K562 (cell line): ENCODE measurements around the gene CABLES1. TPM values are rescaled to one million over a fixed set of nuclear protein-coding genes. Genes with fewer than 3 reads are reported as not detected.

Source experiments
- ATAC-seq: fragments of 200-7000 bp; cut with Tn5 transposase; 3 replicates; pipeline ENCODE4 v1.9.1; 2020; ENCODE audit warnings: moderate library complexity
- BruUV-seq: library from RNA; stranded (reverse); fragments of 400-500 nt; replicated peaks from 2 replicates; lab custom pipeline; 2021; lab: Mats Ljungman, UMichigan
- CTCF ChIA-PET: fragments of 300-600 bp; formaldehyde crosslinking; extraction: SDS; loops from one replicate; lab custom pipeline; 2021; ENCODE audit warnings: low intra/inter-chr PET ratio; lab: Yijun Ruan, JAX
- POLR2A ChIA-PET: fragments of 300-600, 350-650 bp; sonication (Branson Sonifier 250); formaldehyde crosslinking; extraction: SDS; loops from one replicate; lab custom pipeline; 2021; ENCODE audit warnings: antibody characterized with exemption, inconsistent platforms; lab: Yijun Ruan, JAX
- DNase-seq, 4 experiments: peaks; one replicate each; pipeline versions ENCODE4 v3.0.0 to v3.0.0-alpha.2; 2011 to 2018; ENCODE audit warnings: low spot score in 3 of 4, mixed read lengths in 3 of 4; ENCODE audit errors: extremely low read depth in 1 of 4
- FAIRE-seq: peaks from 2 replicates; lab custom pipeline; 2011; peaks lifted over from hg19 to GRCh38; lab: Jason Lieb, UNC
- H2AFZ ChIP-seq: 2 replicates; pipeline ENCODE4 v1.6.0; 2011; ENCODE audit warnings: low read depth, low read length, control low read depth, inconsistent platforms
- H3K27ac ChIP-seq: fragments of 200-600 bp; 3 replicates; pipeline ENCODE4 v1.8.0; 2011; ENCODE audit warnings: low read depth, mild to moderate bottlenecking, control low read depth, inconsistent platforms, low read length, moderate library complexity, mixed read lengths; ENCODE audit errors: extremely low read depth
- H3K27me3 ChIP-seq, 2 experiments: fragments of 300-600 bp in 1 of 2; 2 replicates in 1 of 2; 3 replicates in 1 of 2; pipeline versions ENCODE4 v1.6.0 to v1.8.0; 2011; ENCODE audit warnings: inconsistent platforms in 2 of 2, low read length in 2 of 2, mild to moderate bottlenecking in 1 of 2, mixed read lengths in 1 of 2, moderate library complexity in 1 of 2; ENCODE audit not compliant: control insufficient read depth in 2 of 2, insufficient read depth in 2 of 2
- H3K36me3 ChIP-seq: fragments of 300-600 bp; 3 replicates; pipeline ENCODE4 v1.8.0; 2011; ENCODE audit warnings: mild to moderate bottlenecking, low read length, inconsistent platforms; ENCODE audit not compliant: control insufficient read depth, insufficient read depth
- H3K4me1 ChIP-seq, 2 experiments: fragments of 200-600 bp in 1 of 2; replicated peaks in 1 of 2; 2 replicates in 1 of 2; 3 replicates in 1 of 2; pipeline versions ENCODE4 v1.5.1 to v1.8.0; 2011; ENCODE audit warnings: inconsistent platforms in 2 of 2, low read length in 2 of 2, mild to moderate bottlenecking in 1 of 2, mixed read lengths in 1 of 2, moderate library complexity in 1 of 2; ENCODE audit not compliant: control insufficient read depth in 2 of 2, insufficient read depth in 2 of 2
- H3K4me2 ChIP-seq: 2 replicates; pipeline ENCODE4 v1.6.1; 2011; ENCODE audit warnings: low read length, control low read depth, inconsistent platforms, mixed read lengths; ENCODE audit not compliant: insufficient read depth
- H3K4me3 ChIP-seq: fragments of 200-600 bp; sonication (generic), shearing (Covaris generic); 2 replicates; pipeline ENCODE4 v1.5.1; 2016; ENCODE audit warnings: control low read depth, inconsistent platforms
- H3K79me2 ChIP-seq: fragments of 200-600 bp; 3 replicates; pipeline ENCODE4 v1.8.0; 2011; ENCODE audit warnings: low read length, inconsistent platforms; ENCODE audit not compliant: control insufficient read depth, insufficient read depth
- H3K9ac ChIP-seq, 2 experiments: 2 replicates each; pipeline versions ENCODE4 v1.6.0 to v1.6.1; 2011; ENCODE audit warnings: low read depth in 2 of 2, low read length in 2 of 2, control low read depth in 1 of 2, inconsistent platforms in 1 of 2, mild to moderate bottlenecking in 1 of 2, mixed read lengths in 1 of 2; ENCODE audit not compliant: insufficient read depth in 1 of 2
- H3K9me1 ChIP-seq: one replicate; pipeline ENCODE4 v1.6.0; 2011; ENCODE audit warnings: inconsistent platforms, mild to moderate bottlenecking, low read length, moderate library complexity; ENCODE audit not compliant: control insufficient read depth, insufficient read depth
- H3K9me3 ChIP-seq: replicated peaks from 2 replicates; pipeline ENCODE4 v1.5.1; 2011; ENCODE audit warnings: low read depth, low read length, inconsistent platforms; ENCODE audit not compliant: control insufficient read depth, insufficient read depth
- H4K20me1 ChIP-seq: replicated peaks from 2 replicates; pipeline ENCODE4 v1.6.1; 2011; ENCODE audit warnings: low read length, inconsistent platforms, mixed read lengths; ENCODE audit not compliant: control insufficient read depth, insufficient read depth
- DEAF1 ChIP-seq: fragments of 450-650 bp; formaldehyde crosslinking; IDR thresholded peaks from 2 replicates; pipeline ENCODE4 v1.4.0; 2020; ENCODE audit warnings: mild to moderate bottlenecking, moderate library complexity
- DLX4 ChIP-seq: fragments of 250-450 bp; sonication (Bioruptor Pico); IDR thresholded peaks from 2 replicates; pipeline ENCODE4 v1.6.1; 2021; ENCODE audit warnings: mild to moderate bottlenecking
- FOXM1 ChIP-seq, 2 experiments: fragments of 450-650 bp in 1 of 2; sonication (generic) in 1 of 2; formaldehyde crosslinking in 1 of 2; IDR thresholded peaks; 2 replicates each; pipeline versions ENCODE4 v1.6.1 to v1.9.0; 2017 to 2022; ENCODE audit warnings: low read depth in 2 of 2, mild to moderate bottlenecking in 2 of 2, missing genetic modification reagents in 1 of 2, moderate library complexity in 1 of 2
- IFI16 ChIP-seq: fragments of 250-450 bp; sonication (Bioruptor Pico); IDR thresholded peaks from 2 replicates; pipeline ENCODE4 v2.1.2; 2022; ENCODE audit warnings: mild to moderate bottlenecking, inconsistent platforms
- SREBF2 ChIP-seq: sonication (generic); formaldehyde crosslinking; IDR thresholded peaks from 2 replicates; pipeline ENCODE4 v1.4.0; 2020; ENCODE audit warnings: mild to moderate bottlenecking, missing genetic modification reagents
- ZNF311 ChIP-seq: fragments of 250-450 bp; sonication (Bioruptor Pico); IDR thresholded peaks from 2 replicates; pipeline ENCODE4 v1.4.0; 2020; ENCODE audit warnings: mild to moderate bottlenecking, moderate library complexity
- ZNF384 ChIP-seq: IDR thresholded peaks from 2 replicates; pipeline ENCODE4 v1.6.1; 2012; ENCODE audit warnings: low read depth, low read length, improper control_type of control experiment
- ZNF707 ChIP-seq: fragments of 250-450 bp; sonication (Bioruptor Pico); conservative IDR thresholded peaks from 2 replicates; pipeline ENCODE4 v1.8.0; 2022; ENCODE audit warnings: inconsistent platforms, mild to moderate bottlenecking, moderate library complexity
- ZNF740 ChIP-seq, 3 experiments: fragments of 200-800 bp in 1 of 3; sonication (Bioruptor generic) in 1 of 3; sonication (generic) in 1 of 3; formaldehyde crosslinking in 1 of 3; IDR thresholded peaks; 2 replicates each; pipeline versions ENCODE4 v1.6.1 to v1.8.0; 2016 to 2022; ENCODE audit warnings: mild to moderate bottlenecking in 2 of 3, missing compliant biosample characterization in 2 of 3, missing genetic modification characterization in 2 of 3, missing genetic modification reagents in 1 of 3
- WGBS: fragments of 100-300 bp; shearing (Covaris generic); methylation state at CpG from one replicate; pipeline ENCODE4 v1.1.6; 2016; ENCODE audit warnings: low coverage, mixed read lengths; ENCODE audit not compliant: insufficient coverage; ENCODE audit errors: missing lambda C conversion rate; 5-methylcytosine and 5-hydroxymethylcytosine counted together
- in situ Hi-C: fragments of 300-500 bp; cut with MboI; formaldehyde crosslinking; loops from 4 replicates; pipeline ENCODE4 v1.15.0; 2018; ENCODE audit warnings: inconsistent platforms, mixed read lengths
- intact Hi-C: fragments of 100-400 bp; cut with micrococcal nuclease; formaldehyde crosslinking; loops from 2 replicates; pipeline ENCODE4 v1.14.2; 2022
- polyA plus RNA-seq, 8 experiments: library from polyadenylated mRNA; depleted of rRNA in 4 of 8; stranded (reverse) in 5 of 8; unstranded in 3 of 8; fragments of >200 nt; fragmentation: Nextera tagmentation in 2 of 8; fragmentation: Illumina TruSeq in 1 of 8; extraction: Ambion mirVana in 2 of 8; extraction: Trizol in 1 of 8; gene quantifications; 2 replicates each; pipeline versions ENCODE4 v1.2.1 to v1.2.3, GENCODE V29; 2011 to 2014; ENCODE audit warnings: inconsistent platforms in 1 of 8, missing spikeins in 1 of 8
- total RNA-seq, 7 experiments: library from RNA; depleted of rRNA in 6 of 7; stranded (reverse); fragments of >200 nt in 6 of 7; fragmentation: Illumina TruSeq in 2 of 7; extraction: Trizol in 2 of 7; gene quantifications; 2 replicates each; pipeline versions ENCODE4 v1.2.1 to v1.2.3, GENCODE V29; 2011 to 2021; ENCODE audit warnings: low replicate concordance in 1 of 7

The CABLES1 gene
- total and polyA plus RNA-seq, 9 of the 15 experiments (the other 6 are each of a cell fraction or from before 2014, with no cell fraction given) = 0.04 to 0.10 (median 0.06) TPM; not detected in 3

GRCh38 chr18:23149570-23149969, 14.3 kb downstream of the CABLES1 start:
- CTCF ChIA-PET = no interaction called here
- DNase-seq (no peak), FAIRE-seq (no peak), ATAC-seq (no peak)
- no peaks in the 10 kb centered on the region for H3K36me3 ChIP-seq
- H3K27ac ChIP-seq = no peak overlapping the region
- POLR2A ChIA-PET = no interaction called here
- WGBS = 2% methylated on average over 10 of the region's 10 CpGs
- H4K20me1 ChIP-seq = 0 out of 2 replicates have a peak, but pooled peaks cover 7% of the 10 kb centered on the region
- H3K4me1 ChIP-seq = no peaks in the 10 kb centered on the region
- H3K9me3 ChIP-seq = no peaks in the 10 kb centered on the region; the same call in 1 of the 2 replicates
- in situ Hi-C loops = no loop called here
- no peak overlapping the region for H3K9ac ChIP-seq
- H3K9me1 ChIP-seq = no peaks in the 10 kb centered on the region
- BruUV-seq = no TSS peak
- no peaks in the 10 kb centered on the region for H3K79me2 ChIP-seq
- H3K4me2 ChIP-seq = no peak overlapping the region
- TF ChIP-seq DLX4 (CRISPR knock-in tag) (no peak), ZNF384 (no peak), DEAF1 (CRISPR knock-in tag) (no peak), ZNF311 (CRISPR knock-in tag) (no peak), ZNF740 (CRISPR knock-in tag; IDR thresholded peaks at IDR 0.05) (no peak), ZNF740 (tag; IDR thresholded peaks at IDR 0.05) (no peak), SREBF2 (no peak), FOXM1 (IDR thresholded peaks at IDR 0.05; ENCODE audit: low read depth) (no peak), FOXM1 (CRISPR knock-in tag; IDR thresholded peaks at IDR 0.05; ENCODE audit: low read depth) (no peak), ZNF707 (CRISPR knock-in tag) (no peak), IFI16 (no peak)
- H3K4me3 ChIP-seq = no peak overlapping the region
- intact Hi-C loops = no loop called here
- no peak overlapping the region for H2AFZ ChIP-seq
- H3K27me3 ChIP-seq = peaks cover 34 to 60% of the 10 kb centered on the region in 2 experiments
